OCI-M2 (cell line): Measurements from ENCODE around the gene MYO18B.

Experiments used
- DNase-seq: peaks from one replicate; lab custom pipeline; 2025; ENCODE audit not compliant: unreplicated experiment; lab: John Stamatoyannopoulos, UW

The MYO18B gene

GRCh38 chr22:26033586-26033985 is 291.6 kb downstream of the MYO18B start:
- no peak for DNase-seq

- DNase-seq = no peak
Measured at GRCh38 chr22:26035523-26035922, 293.5 kb downstream of the MYO18B start.

GRCh38 chr22:26038365-26038764 is 296.4 kb downstream of the MYO18B start:
- DNase-seq = no peak

- DNase-seq = no peak
Measured at GRCh38 chr22:26041931-26042330, 299.9 kb downstream of the MYO18B start.

GRCh38 chr22:26043031-26043430 is 301.0 kb downstream of the MYO18B start:
- no peak for DNase-seq

- no peak for DNase-seq
Measured at GRCh38 chr22:26045051-26045450, 303.1 kb downstream of the MYO18B start.

- DNase-seq = no peak
Measured at GRCh38 chr22:26045860-26046259, 303.9 kb downstream of the MYO18B start.

- DNase-seq = no peak
Measured at GRCh38 chr22:26047516-26047915, 305.5 kb downstream of the MYO18B start.

- DNase-seq = no peak
Measured at GRCh38 chr22:26047920-26048319, 305.9 kb downstream of the MYO18B start.

- no peak for DNase-seq
Measured at GRCh38 chr22:26050079-26050478, 308.1 kb downstream of the MYO18B start.

- DNase-seq = no peak
Measured at GRCh38 chr22:26053737-26054316, 311.8 kb downstream of the MYO18B start.

GRCh38 chr22:26054841-26055605 is 313.0 kb downstream of the MYO18B start:
- DNase-seq = no peak

- no peak for DNase-seq
Measured at GRCh38 chr22:26055693-26056092, 313.7 kb downstream of the MYO18B start.

GRCh38 chr22:26056455-26057200 is 314.6 kb downstream of the MYO18B start:
- DNase-seq = no peak

- DNase-seq = no peak
Measured at GRCh38 chr22:26057731-26058130, 315.7 kb downstream of the MYO18B start.

- DNase-seq = no peak
Measured at GRCh38 chr22:26064048-26064447, 322.1 kb downstream of the MYO18B start.

GRCh38 chr22:26065847-26066246 is 323.9 kb downstream of the MYO18B start:
- DNase-seq = no peak

GRCh38 chr22:26066534-26066933 is 324.5 kb downstream of the MYO18B start:
- no peak for DNase-seq

- DNase-seq = no peak
Measured at GRCh38 chr22:26068571-26068970, 326.6 kb downstream of the MYO18B start.

- no peak for DNase-seq
Measured at GRCh38 chr22:26072621-26073020, 330.6 kb downstream of the MYO18B start.

GRCh38 chr22:26075251-26075650 is 333.3 kb downstream of the MYO18B start:
- no peak for DNase-seq

GRCh38 chr22:26079009-26079408 is 337.0 kb downstream of the MYO18B start:
- no peak for DNase-seq
